Astrocyte (in vitro differentiated cells and primary cell): ENCODE results near the gene ZNF518A.

Experiments
- EZH2 ChIP-seq: IDR thresholded peaks from 2 replicates; pipeline ENCODE4 v1.6.1; 2012; ENCODE audit warnings: mild to moderate bottlenecking, low read length, inconsistent platforms; ENCODE audit not compliant: insufficient read depth
- TF ChIP-seq, protein P1 (sequence below): IDR thresholded peaks from 2 replicates; pipeline ENCODE4 v1.5.1; 2011; ENCODE audit warnings: low read depth, mild to moderate bottlenecking, inconsistent platforms, low read length, moderate library complexity; ENCODE audit not compliant: insufficient read depth

DNA sequence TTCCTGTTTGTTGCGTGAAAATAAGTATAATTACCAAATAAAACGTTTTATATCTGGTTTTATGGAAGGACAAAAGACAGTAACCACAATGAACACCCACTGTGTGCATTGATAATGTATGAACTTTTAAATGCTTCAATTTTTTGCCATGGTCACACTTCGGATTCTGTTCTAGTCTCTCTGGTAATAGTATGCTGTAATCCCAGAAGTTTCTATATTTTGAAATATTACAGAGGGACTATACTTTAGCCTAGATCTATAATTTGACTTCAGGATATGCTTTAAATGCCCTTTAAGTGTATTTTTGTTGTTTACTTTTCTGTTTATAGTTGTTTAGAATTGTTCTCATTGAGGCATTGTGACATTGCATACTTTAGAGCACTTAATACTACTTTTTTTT lies 1.5 kb downstream of the ZNF518A start:
- TF ChIP-seq, protein P1, sequence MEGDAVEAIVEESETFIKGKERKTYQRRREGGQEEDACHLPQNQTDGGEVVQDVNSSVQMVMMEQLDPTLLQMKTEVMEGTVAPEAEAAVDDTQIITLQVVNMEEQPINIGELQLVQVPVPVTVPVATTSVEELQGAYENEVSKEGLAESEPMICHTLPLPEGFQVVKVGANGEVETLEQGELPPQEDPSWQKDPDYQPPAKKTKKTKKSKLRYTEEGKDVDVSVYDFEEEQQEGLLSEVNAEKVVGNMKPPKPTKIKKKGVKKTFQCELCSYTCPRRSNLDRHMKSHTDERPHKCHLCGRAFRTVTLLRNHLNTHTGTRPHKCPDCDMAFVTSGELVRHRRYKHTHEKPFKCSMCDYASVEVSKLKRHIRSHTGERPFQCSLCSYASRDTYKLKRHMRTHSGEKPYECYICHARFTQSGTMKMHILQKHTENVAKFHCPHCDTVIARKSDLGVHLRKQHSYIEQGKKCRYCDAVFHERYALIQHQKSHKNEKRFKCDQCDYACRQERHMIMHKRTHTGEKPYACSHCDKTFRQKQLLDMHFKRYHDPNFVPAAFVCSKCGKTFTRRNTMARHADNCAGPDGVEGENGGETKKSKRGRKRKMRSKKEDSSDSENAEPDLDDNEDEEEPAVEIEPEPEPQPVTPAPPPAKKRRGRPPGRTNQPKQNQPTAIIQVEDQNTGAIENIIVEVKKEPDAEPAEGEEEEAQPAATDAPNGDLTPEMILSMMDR, result no peak
- no peak for TF ChIP-seq EZH2
